ENCODE data around the gene GGA3. TPM values are rescaled to one million over a fixed set of nuclear protein-coding genes. Genes with fewer than 3 reads are reported as not detected.

GGA3 gene
- total RNA-seq, 1 experiment from 2014 or later = 58.3 TPM

DNA sequence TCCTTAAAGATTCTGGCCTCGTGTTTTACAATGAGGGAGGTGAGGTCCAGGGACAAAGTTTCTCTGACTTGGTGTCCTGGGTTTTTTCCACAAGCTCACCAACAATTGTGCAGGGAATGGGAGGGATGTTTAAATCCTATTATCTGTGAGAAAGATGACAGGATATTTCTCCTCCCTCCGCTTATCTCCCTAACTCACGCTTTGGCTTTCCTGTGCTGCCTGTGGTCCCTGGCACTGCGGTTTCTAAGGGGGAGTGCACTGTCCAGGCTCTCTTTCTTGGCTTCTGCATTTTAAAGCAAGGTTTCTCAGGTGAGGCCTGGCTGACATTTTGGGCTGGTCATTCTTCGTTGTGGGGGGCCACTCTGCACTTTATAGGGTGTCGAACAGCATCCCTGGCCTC, 16.4 kb downstream of the GGA3 start:
- Histone ChIP-seq H3K79me2 (ENCODE audit: insufficient read depth, low read length) (peaks cover 30% of the 10 kb centered on the region), H3K9ac (ENCODE audit: low read length) (no peak overlapping the region), H3K9me3 (ENCODE audit: control insufficient read depth in 1 of 2, insufficient read depth in 1 of 2, low read depth in 1 of 2, low read length in 2 of 2) (no peaks in the 10 kb centered on the region), H3K36me3 (ENCODE audit: control insufficient read depth in 1 of 2, insufficient read depth in 2 of 2, low read length in 2 of 2) (peaks cover 39 to 56% of the 10 kb centered on the region in 2 experiments), H3K4me2 (ENCODE audit: low read length) (no peak overlapping the region), H2AFZ (ENCODE audit: low read depth, low read length, poor library complexity, severe bottlenecking) (no peak overlapping the region), H3K4me3 (replicated peaks in 1 of 2; ENCODE audit: low read depth in 1 of 2, low read length in 2 of 2) (no peak overlapping the region), H4K20me1 (ENCODE audit: insufficient read depth) (no peaks in the 10 kb centered on the region), H3K27ac (ENCODE audit: low read depth, low read length) (no peak overlapping the region), H3K4me1 (ENCODE audit: control insufficient read depth in 1 of 2, insufficient read depth in 2 of 2, low read length in 2 of 2) (peaks cover 2 to 18% of the 10 kb centered on the region in 2 experiments; a peak in 3 of 4 replicates), H3K9me2 (ENCODE audit: insufficient read depth) (no peaks in the 10 kb centered on the region), H3K27me3 (ENCODE audit: insufficient read depth, low read length) (no peaks in the 10 kb centered on the region)
- ChIA-PET RAD21 (ENCODE audit: low non-redundant PET in 1 of 2, low total read pairs in 2 of 2, uncharacterized antibody in 2 of 2, unreplicated experiment in 2 of 2) (no interaction called here), POLR2A (no interaction called here), CTCF (no interaction called here)
- intact Hi-C loops (cut with micrococcal nuclease) = no loop called here
- TF ChIP-seq RAD21 (IDR thresholded peaks at IDR 0.05; ENCODE audit: low read depth) = no peak
- no peak for TF ChIP-seq POLR2AphosphoS5 (IDR thresholded peaks at IDR 0.05; ENCODE audit: low read depth, low read length)
- TF ChIP-seq, protein P1, sequence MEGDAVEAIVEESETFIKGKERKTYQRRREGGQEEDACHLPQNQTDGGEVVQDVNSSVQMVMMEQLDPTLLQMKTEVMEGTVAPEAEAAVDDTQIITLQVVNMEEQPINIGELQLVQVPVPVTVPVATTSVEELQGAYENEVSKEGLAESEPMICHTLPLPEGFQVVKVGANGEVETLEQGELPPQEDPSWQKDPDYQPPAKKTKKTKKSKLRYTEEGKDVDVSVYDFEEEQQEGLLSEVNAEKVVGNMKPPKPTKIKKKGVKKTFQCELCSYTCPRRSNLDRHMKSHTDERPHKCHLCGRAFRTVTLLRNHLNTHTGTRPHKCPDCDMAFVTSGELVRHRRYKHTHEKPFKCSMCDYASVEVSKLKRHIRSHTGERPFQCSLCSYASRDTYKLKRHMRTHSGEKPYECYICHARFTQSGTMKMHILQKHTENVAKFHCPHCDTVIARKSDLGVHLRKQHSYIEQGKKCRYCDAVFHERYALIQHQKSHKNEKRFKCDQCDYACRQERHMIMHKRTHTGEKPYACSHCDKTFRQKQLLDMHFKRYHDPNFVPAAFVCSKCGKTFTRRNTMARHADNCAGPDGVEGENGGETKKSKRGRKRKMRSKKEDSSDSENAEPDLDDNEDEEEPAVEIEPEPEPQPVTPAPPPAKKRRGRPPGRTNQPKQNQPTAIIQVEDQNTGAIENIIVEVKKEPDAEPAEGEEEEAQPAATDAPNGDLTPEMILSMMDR (IDR thresholded peaks at IDR 0.05 in 2 of 3, conservative IDR thresholded peaks at IDR 0.05 in 1 of 3; ENCODE audit: borderline replicate concordance in 1 of 3, insufficient read depth in 1 of 3, low read depth in 2 of 3, low read length in 2 of 3) = no peak
- no peak for DNase-seq (ENCODE audit: low read depth, low spot score)
- no TSS peak for BruUV-seq (replicated peaks)
- no peak for ATAC-seq

DNA sequence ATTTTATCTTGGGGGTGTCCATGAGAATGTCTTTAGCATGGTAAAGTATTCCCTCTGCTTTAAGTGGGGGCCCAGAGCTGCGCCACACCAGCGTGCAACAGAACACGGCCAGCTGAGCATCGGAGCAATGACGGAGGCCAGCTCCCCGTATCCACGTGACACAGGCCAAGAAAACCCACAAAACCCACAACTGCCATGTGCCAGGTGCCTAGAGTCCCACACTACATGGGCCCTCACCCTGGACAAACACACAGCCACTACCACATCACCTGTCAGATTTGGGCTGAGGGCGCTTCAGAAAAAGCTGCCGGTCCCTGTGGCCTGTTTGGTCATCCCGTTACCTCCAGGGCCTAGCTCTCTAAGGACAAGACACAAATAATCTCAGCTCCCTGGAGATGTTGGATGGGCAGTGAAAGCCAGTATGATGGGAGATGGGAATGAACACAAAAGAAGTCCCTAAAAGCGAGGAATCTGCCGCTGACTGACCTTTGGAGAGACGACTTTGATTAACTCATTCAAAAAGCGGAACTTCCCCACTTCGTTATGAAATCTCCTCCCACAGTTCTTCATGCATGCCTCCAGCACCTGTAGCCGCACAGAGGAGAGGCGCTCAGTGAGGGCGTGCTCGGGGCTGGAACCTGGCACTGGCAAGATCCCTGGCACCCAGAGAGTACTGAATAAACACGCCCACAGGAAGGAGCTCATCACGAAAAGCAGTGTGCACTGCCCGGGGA, 17.1 kb downstream of the GGA3 start:
- CTCF ChIA-PET = no interaction called here
- Histone ChIP-seq H3K9ac (ENCODE audit: low read length) (no peak overlapping the region), H4K20me1 (ENCODE audit: insufficient read depth) (peaks cover 2% of the 10 kb centered on the region; the same call in 1 of the 2 replicates), H3K36me3 (ENCODE audit: control insufficient read depth in 1 of 2, insufficient read depth in 2 of 2, low read length in 2 of 2) (peaks cover 43 to 61% of the 10 kb centered on the region in 2 experiments), H3K4me3 (replicated peaks in 1 of 2; ENCODE audit: low read depth in 1 of 2, low read length in 2 of 2) (no peak overlapping the region), H3K79me2 (ENCODE audit: insufficient read depth, low read length) (peaks cover 23% of the 10 kb centered on the region), H3K27ac (ENCODE audit: low read depth, low read length) (no peak overlapping the region), H3K4me1 (ENCODE audit: control insufficient read depth in 1 of 2, insufficient read depth in 2 of 2, low read length in 2 of 2) (peaks cover 0 to 11% of the 10 kb centered on the region in 2 experiments; a peak in 2 of 4 replicates), H3K9me3 (ENCODE audit: control insufficient read depth in 1 of 2, insufficient read depth in 1 of 2, low read depth in 1 of 2, low read length in 2 of 2) (no peaks in the 10 kb centered on the region), H3K27me3 (ENCODE audit: insufficient read depth, low read length) (no peaks in the 10 kb centered on the region), H3K9me2 (ENCODE audit: insufficient read depth) (no peaks in the 10 kb centered on the region), H2AFZ (ENCODE audit: low read depth, low read length, poor library complexity, severe bottlenecking) (no peak overlapping the region), H3K4me2 (ENCODE audit: low read length) (no peak overlapping the region)
- BruUV-seq (replicated peaks) = no TSS peak
- RAD21 ChIA-PET (ENCODE audit: low non-redundant PET in 1 of 2, low total read pairs in 2 of 2, uncharacterized antibody in 2 of 2, unreplicated experiment in 2 of 2) = interaction anchor here in 1 of 2 experiments (0.5 kb wide), 1 partner anchor 68 kb away, joined by 3 read pairs; no protein-coding TSS in a partner anchor
- ATAC-seq (no peak), DNase-seq (ENCODE audit: low read depth, low spot score) (no peak)
- POLR2A ChIA-PET = no interaction called here
- intact Hi-C loops (cut with micrococcal nuclease) = no loop called here
- no peak for TF ChIP-seq RAD21 (IDR thresholded peaks at IDR 0.05; ENCODE audit: low read depth)
- no peak for TF ChIP-seq EGR1 (IDR thresholded peaks at IDR 0.05; ENCODE audit: low read depth)
- no peak for TF ChIP-seq JUND (IDR thresholded peaks at IDR 0.05)
- TF ChIP-seq CEBPB (IDR thresholded peaks at IDR 0.05; ENCODE audit: low read depth) = no peak
- TF ChIP-seq EZH2phosphoT487 (IDR thresholded peaks at IDR 0.05; ENCODE audit: borderline replicate concordance) = no peak
- TF ChIP-seq, protein P2, sequence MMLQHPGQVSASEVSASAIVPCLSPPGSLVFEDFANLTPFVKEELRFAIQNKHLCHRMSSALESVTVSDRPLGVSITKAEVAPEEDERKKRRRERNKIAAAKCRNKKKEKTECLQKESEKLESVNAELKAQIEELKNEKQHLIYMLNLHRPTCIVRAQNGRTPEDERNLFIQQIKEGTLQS (IDR thresholded peaks at IDR 0.05) = no peak
- no peak for TF ChIP-seq YY1 (IDR thresholded peaks at IDR 0.05; ENCODE audit: extremely low read depth, insufficient replicate concordance, low read depth, low read length)
- TF ChIP-seq, protein P3, sequence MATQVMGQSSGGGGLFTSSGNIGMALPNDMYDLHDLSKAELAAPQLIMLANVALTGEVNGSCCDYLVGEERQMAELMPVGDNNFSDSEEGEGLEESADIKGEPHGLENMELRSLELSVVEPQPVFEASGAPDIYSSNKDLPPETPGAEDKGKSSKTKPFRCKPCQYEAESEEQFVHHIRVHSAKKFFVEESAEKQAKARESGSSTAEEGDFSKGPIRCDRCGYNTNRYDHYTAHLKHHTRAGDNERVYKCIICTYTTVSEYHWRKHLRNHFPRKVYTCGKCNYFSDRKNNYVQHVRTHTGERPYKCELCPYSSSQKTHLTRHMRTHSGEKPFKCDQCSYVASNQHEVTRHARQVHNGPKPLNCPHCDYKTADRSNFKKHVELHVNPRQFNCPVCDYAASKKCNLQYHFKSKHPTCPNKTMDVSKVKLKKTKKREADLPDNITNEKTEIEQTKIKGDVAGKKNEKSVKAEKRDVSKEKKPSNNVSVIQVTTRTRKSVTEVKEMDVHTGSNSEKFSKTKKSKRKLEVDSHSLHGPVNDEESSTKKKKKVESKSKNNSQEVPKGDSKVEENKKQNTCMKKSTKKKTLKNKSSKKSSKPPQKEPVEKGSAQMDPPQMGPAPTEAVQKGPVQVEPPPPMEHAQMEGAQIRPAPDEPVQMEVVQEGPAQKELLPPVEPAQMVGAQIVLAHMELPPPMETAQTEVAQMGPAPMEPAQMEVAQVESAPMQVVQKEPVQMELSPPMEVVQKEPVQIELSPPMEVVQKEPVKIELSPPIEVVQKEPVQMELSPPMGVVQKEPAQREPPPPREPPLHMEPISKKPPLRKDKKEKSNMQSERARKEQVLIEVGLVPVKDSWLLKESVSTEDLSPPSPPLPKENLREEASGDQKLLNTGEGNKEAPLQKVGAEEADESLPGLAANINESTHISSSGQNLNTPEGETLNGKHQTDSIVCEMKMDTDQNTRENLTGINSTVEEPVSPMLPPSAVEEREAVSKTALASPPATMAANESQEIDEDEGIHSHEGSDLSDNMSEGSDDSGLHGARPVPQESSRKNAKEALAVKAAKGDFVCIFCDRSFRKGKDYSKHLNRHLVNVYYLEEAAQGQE (IDR thresholded peaks at IDR 0.05; ENCODE audit: low read depth) = no peak
- no peak for TF ChIP-seq ELF1 (IDR thresholded peaks at IDR 0.05; ENCODE audit: borderline replicate concordance, low read depth)
- TF ChIP-seq EZH2 (IDR thresholded peaks at IDR 0.05) = no peak
- TF ChIP-seq FOSL1 (IDR thresholded peaks at IDR 0.05; ENCODE audit: low read depth) = no peak
- TF ChIP-seq SRF (IDR thresholded peaks at IDR 0.05; ENCODE audit: low read depth) = no peak
